K562 (cell line): ENCODE measurements around the gene ADGRG1. TPM values are rescaled to one million over a fixed set of nuclear protein-coding genes. Genes with fewer than 3 reads are reported as not detected.

Experiments
- ATF2 ChIP-seq: sonication (generic); formaldehyde crosslinking; IDR thresholded peaks from 2 replicates; pipeline ENCODE4 v1.8.1; 2022; ENCODE audit warnings: missing genetic modification reagents
- BRCA1 ChIP-seq, 2 experiments: fragments of 450-650 bp in 1 of 2; sonication (generic) in 1 of 2; formaldehyde crosslinking in 1 of 2; IDR thresholded peaks; 2 replicates each; pipeline versions ENCODE4 v1.5.0 to v1.6.1; 2017 to 2020; ENCODE audit warnings: mild to moderate bottlenecking in 1 of 2, missing genetic modification reagents in 1 of 2
- C11orf30 ChIP-seq: fragments of 450-650 bp; IDR thresholded peaks from 2 replicates; pipeline ENCODE4 v1.6.1; 2016; ENCODE audit warnings: low read depth, mild to moderate bottlenecking
- DNMT1 ChIP-seq: fragments of 450-650 bp; IDR thresholded peaks from 2 replicates; pipeline ENCODE4 v1.6.1; 2016; ENCODE audit warnings: antibody characterized with exemption, mild to moderate bottlenecking
- FOXK2 ChIP-seq, 2 experiments: fragments of 450-650 bp; IDR thresholded peaks in 1 of 2; conservative IDR thresholded peaks in 1 of 2; 2 replicates each; pipeline ENCODE4 v1.6.1; 2016; ENCODE audit warnings: low read depth in 2 of 2, mild to moderate bottlenecking in 1 of 2
- HDGF ChIP-seq: fragments of 450-650 bp; IDR thresholded peaks from 2 replicates; pipeline ENCODE4 v1.6.1; 2016
- HIVEP1 ChIP-seq: fragments of 250-450 bp; sonication (Bioruptor Pico); IDR thresholded peaks from 2 replicates; pipeline ENCODE4 v1.4.0; 2020; ENCODE audit warnings: mild to moderate bottlenecking
- HLTF ChIP-seq: fragments of 450-650 bp; IDR thresholded peaks from 2 replicates; pipeline ENCODE4 v1.6.1; 2016
- LCOR ChIP-seq: sonication (generic); formaldehyde crosslinking; IDR thresholded peaks from 2 replicates; pipeline ENCODE4 v1.8.0; 2022; ENCODE audit warnings: mild to moderate bottlenecking, missing genetic modification reagents
- MTF1 ChIP-seq: fragments of 250-450 bp; sonication (Bioruptor Pico); IDR thresholded peaks from 2 replicates; pipeline ENCODE4 v1.9.0; 2021; ENCODE audit warnings: moderate library complexity, mild to moderate bottlenecking, inconsistent platforms, borderline replicate concordance
- NCOA4 ChIP-seq: fragments of 450-650 bp; IDR thresholded peaks from 2 replicates; pipeline ENCODE4 v1.6.1; 2018; ENCODE audit warnings: mild to moderate bottlenecking; ENCODE audit not compliant: partially characterized antibody
- NFE2L1 ChIP-seq: fragments of 450-650 bp; IDR thresholded peaks from 2 replicates; pipeline ENCODE4 v1.6.1; 2016; ENCODE audit warnings: missing genetic modification characterization, low read depth, mild to moderate bottlenecking, missing compliant biosample characterization, moderate library complexity, borderline replicate concordance
- NR2F6 ChIP-seq: fragments of 450-650 bp; formaldehyde crosslinking; IDR thresholded peaks from 2 replicates; pipeline ENCODE4 v1.4.0; 2020; ENCODE audit warnings: mild to moderate bottlenecking
- POLR2H ChIP-seq: IDR thresholded peaks from 2 replicates; pipeline ENCODE4 v1.6.1; 2016; ENCODE audit warnings: missing genetic modification characterization, low read depth, mild to moderate bottlenecking, control low read depth, missing compliant biosample characterization, moderate library complexity
- POU5F1 ChIP-seq: fragments of 150-350 bp; IDR thresholded peaks from 2 replicates; pipeline ENCODE4 v1.6.1; 2014; ENCODE audit warnings: borderline replicate concordance, low read length, low read depth, mild to moderate bottlenecking; ENCODE audit not compliant: partially characterized antibody
- SAP30 ChIP-seq: fragments of 200-600 bp; sonication (generic); IDR thresholded peaks from 2 replicates; pipeline ENCODE4 v1.6.1; 2012; ENCODE audit warnings: borderline replicate concordance, low read depth, mild to moderate bottlenecking, moderate library complexity, low read length, control low read depth, inconsistent platforms; ENCODE audit not compliant: insufficient read depth, poor library complexity, severe bottlenecking
- SIN3B ChIP-seq: fragments of 450-650 bp; IDR thresholded peaks from 2 replicates; pipeline ENCODE4 v1.6.1; 2017; ENCODE audit warnings: low read depth, mild to moderate bottlenecking, moderate library complexity
- SUPT5H ChIP-seq: fragments of 450-650 bp; IDR thresholded peaks from 2 replicates; pipeline ENCODE4 v1.6.1; 2016
- TAL1 ChIP-seq: fragments of 450-650 bp; IDR thresholded peaks from 2 replicates; pipeline ENCODE4 v1.6.1; 2016; ENCODE audit warnings: mild to moderate bottlenecking
- TCFL5 ChIP-seq: fragments of 250-450 bp; sonication (Bioruptor Pico); conservative IDR thresholded peaks from 2 replicates; pipeline ENCODE4 v1.6.1; 2021; ENCODE audit warnings: mild to moderate bottlenecking, moderate library complexity, matching md5 sums
- TRIM24 ChIP-seq, 2 experiments: fragments of 450-650 bp; IDR thresholded peaks; 2 replicates each; pipeline ENCODE4 v1.6.1; 2016
- ZKSCAN1 ChIP-seq: fragments of 150-350 bp; IDR thresholded peaks from 2 replicates; pipeline ENCODE4 v1.6.1; 2016; ENCODE audit warnings: low read depth, low read length
- ZNF143 ChIP-seq: sonication (generic); formaldehyde crosslinking; IDR thresholded peaks from 2 replicates; pipeline ENCODE4 v1.9.0; 2022; ENCODE audit warnings: mild to moderate bottlenecking, missing genetic modification reagents
- ZNF41 ChIP-seq: fragments of 250-450 bp; sonication (Bioruptor Pico); conservative IDR thresholded peaks from 2 replicates; pipeline ENCODE4 v1.4.0; 2020; ENCODE audit warnings: mild to moderate bottlenecking
- ZNF449 ChIP-seq: fragments of 250-450 bp; sonication (Bioruptor Pico); IDR thresholded peaks from 2 replicates; pipeline ENCODE4 v1.8.0; 2022; ENCODE audit warnings: moderate library complexity, mild to moderate bottlenecking, inconsistent platforms
- polyA plus RNA-seq, 8 experiments: library from polyadenylated mRNA; depleted of rRNA in 4 of 8; stranded (reverse) in 5 of 8; unstranded in 3 of 8; fragments of >200 nt; fragmentation: Nextera tagmentation in 2 of 8; fragmentation: Illumina TruSeq in 1 of 8; extraction: Ambion mirVana in 2 of 8; extraction: Trizol in 1 of 8; gene quantifications; 2 replicates each; pipeline versions ENCODE4 v1.2.1 to v1.2.3, GENCODE V29; 2011 to 2014; ENCODE audit warnings: inconsistent platforms in 1 of 8, missing spikeins in 1 of 8
- total RNA-seq, 7 experiments: library from RNA; depleted of rRNA in 6 of 7; stranded (reverse); fragments of >200 nt in 6 of 7; fragmentation: Illumina TruSeq in 2 of 7; extraction: Trizol in 2 of 7; gene quantifications; 2 replicates each; pipeline versions ENCODE4 v1.2.1 to v1.2.3, GENCODE V29; 2011 to 2021; ENCODE audit warnings: low replicate concordance in 1 of 7
- TF ChIP-seq, protein P1 (sequence below), 2 experiments: fragments of 250-450 bp in 1 of 2; fragments of 450-650 bp in 1 of 2; sonication (Bioruptor Pico) in 1 of 2; IDR thresholded peaks; 2 replicates each; pipeline versions ENCODE4 v1.6.1 to v1.8.0; 2016 to 2021; ENCODE audit warnings: mild to moderate bottlenecking in 2 of 2, moderate library complexity in 2 of 2, missing compliant biosample characterization in 1 of 2, missing genetic modification characterization in 1 of 2

ADGRG1 gene
- total and polyA plus RNA-seq, 9 of the 15 experiments (the other 6 are each of a cell fraction or from before 2014, with no cell fraction given): 0.04 to 0.31 (median 0.16) TPM; not detected in 6

- TF ChIP-seq HIVEP1 (CRISPR knock-in tag): no peak
- TF ChIP-seq ATF2 (CRISPR knock-in tag): no peak
- no peak for TF ChIP-seq POU5F1
- TF ChIP-seq SAP30: no peak
- no peak for TF ChIP-seq LCOR (CRISPR knock-in tag)
- no peak for TF ChIP-seq HLTF
- TF ChIP-seq DNMT1: no peak
- TF ChIP-seq MTF1 (CRISPR knock-in tag): no peak
- no peak for TF ChIP-seq ZNF41 (CRISPR knock-in tag)
- TF ChIP-seq, protein P1, sequence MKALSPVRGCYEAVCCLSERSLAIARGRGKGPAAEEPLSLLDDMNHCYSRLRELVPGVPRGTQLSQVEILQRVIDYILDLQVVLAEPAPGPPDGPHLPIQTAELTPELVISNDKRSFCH (CRISPR knock-in tag; IDR thresholded peaks at IDR 0.05): no peak
- TF ChIP-seq, protein P1 (tag; IDR thresholded peaks at IDR 0.05): no peak
- peak; percentile 78 to 80 for TF ChIP-seq FOXK2 (conservative IDR thresholded peaks at IDR 0.05 in 1 of 2, IDR thresholded peaks at IDR 0.05 in 1 of 2; ENCODE audit: low read depth in 2 of 2)
- no peak for TF ChIP-seq SIN3B
- 0 out of 2 replicates have a peak, but pooled peaks have one; percentile 42 for TF ChIP-seq HDGF
- no peak for TF ChIP-seq TCFL5 (CRISPR knock-in tag)
- TF ChIP-seq NR2F6 (CRISPR knock-in tag): no peak
- TF ChIP-seq ZKSCAN1: peak; percentile 95
- no peak for TF ChIP-seq ZNF449 (CRISPR knock-in tag)
- no peak for TF ChIP-seq NFE2L1
- TF ChIP-seq C11orf30: no peak
- 0 out of 4 replicates have a peak, but pooled peaks of 1 of the 2 experiments have one; percentile 23 for TF ChIP-seq TRIM24 (IDR thresholded peaks at IDR 0.05)
- TF ChIP-seq POLR2H: no peak
- TF ChIP-seq NCOA4: no peak
- no peak for TF ChIP-seq SUPT5H
- TF ChIP-seq BRCA1 (IDR thresholded peaks at IDR 0.05): no peak
- TF ChIP-seq BRCA1 (CRISPR knock-in tag; IDR thresholded peaks at IDR 0.05): no peak
- peak; percentile 88 for TF ChIP-seq ZNF143 (CRISPR knock-in tag)
- no peak for TF ChIP-seq TAL1
Measured at GRCh38 chr16:57694725-57695679, 66.6 kb downstream of the ADGRG1 start, which contains the start of gene DRC7 (continued).
